ENCODE results near the gene DGKB.

Gene DGKB

DNA sequence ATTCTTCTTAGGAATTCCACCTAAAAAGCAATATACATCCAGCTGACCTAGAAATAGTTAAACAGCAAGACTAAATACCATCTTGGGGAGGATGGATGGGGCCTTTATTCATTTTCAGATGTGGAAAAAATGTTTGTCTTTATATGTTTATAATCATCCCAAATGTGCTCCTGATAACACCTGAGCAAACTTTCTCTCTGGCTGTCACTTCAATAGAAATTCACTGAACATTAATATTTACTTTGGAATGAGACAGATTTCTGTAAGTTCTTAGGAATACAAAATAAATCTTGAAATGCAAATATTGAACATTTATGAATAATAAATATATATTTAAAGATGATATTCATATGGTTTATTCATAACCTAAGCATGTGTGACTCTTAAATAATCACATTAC lies 185.4 kb downstream of the DGKB start:
- Histone ChIP-seq H3K36me3 (ENCODE audit: control insufficient read depth in 1 of 2, insufficient read depth in 2 of 2, low read length in 2 of 2) (no peaks in the 10 kb centered on the region), H3K27me3 (ENCODE audit: control insufficient read depth in 1 of 2, insufficient read depth in 2 of 2, low read length in 2 of 2) (no peaks in the 10 kb centered on the region), H3K9me3 (ENCODE audit: control insufficient read depth in 1 of 2, low read length in 2 of 2) (no peaks in the 10 kb centered on the region), H3K9ac (ENCODE audit: low read depth in 1 of 2, low read length in 2 of 2) (no peak overlapping the region), H3K27ac (ENCODE audit: low read depth, low read length) (no peak overlapping the region), H3K4me3 (ENCODE audit: low read depth in 1 of 2, low read length in 2 of 2) (no peak overlapping the region), H3K4me1 (ENCODE audit: control insufficient read depth in 1 of 2, insufficient read depth in 2 of 2, low read length in 2 of 2) (no peaks in the 10 kb centered on the region)

DNA sequence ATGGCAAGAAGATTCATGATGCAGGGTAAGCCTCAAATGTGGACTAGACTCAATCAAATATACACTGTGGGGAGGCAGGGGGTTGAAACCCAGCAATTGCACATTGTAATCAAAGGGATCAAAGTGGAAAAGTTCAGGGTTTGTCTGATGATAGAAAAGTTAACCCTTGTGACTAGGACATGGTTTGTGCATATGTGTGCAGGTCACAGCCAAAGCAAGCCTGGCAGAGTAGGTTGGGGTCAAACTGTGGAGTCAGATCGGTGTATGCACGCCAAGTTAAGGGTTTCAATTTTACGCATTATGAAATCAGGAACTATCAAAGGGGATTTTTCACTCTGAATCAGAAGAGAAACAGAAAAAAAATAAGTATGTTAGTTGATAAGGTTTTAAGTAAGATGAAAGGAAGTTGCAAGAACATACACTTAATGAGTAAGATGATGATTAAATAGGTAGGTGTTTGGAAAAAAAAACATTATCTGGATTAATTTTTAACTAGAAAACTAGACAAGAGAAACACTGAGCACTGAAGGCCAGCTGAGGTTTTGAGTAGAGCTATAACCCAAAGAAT lies 188.3 kb downstream of the DGKB start:
- Histone ChIP-seq H3K9ac (ENCODE audit: low read depth in 1 of 2, low read length in 2 of 2) (no peak overlapping the region), H3K27ac (ENCODE audit: low read depth, low read length) (no peak overlapping the region)

DNA sequence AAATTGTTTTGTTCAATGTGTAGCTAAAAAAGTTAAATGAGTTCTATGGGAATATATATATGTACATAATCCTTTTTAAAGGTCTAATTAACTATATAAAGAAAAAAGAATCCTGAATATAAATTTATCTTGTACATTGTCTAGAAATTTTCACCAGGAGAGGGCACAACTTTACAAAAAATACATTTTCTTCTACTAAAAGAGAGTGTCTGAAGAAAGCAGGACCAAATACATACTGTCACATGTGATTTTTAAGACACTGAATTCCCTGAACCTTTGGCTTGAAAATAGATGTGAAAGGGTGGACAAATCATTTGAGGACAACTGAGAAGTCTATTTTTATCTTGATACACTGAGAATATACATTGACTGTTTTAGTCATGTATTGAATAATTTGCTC lies 204.3 kb downstream of the DGKB start:
- no peak overlapping the region for H3K4me3 ChIP-seq (ENCODE audit: low read depth in 1 of 2, low read length in 2 of 2)
- no peaks in the 10 kb centered on the region for H3K9me3 ChIP-seq (ENCODE audit: control insufficient read depth in 1 of 2, low read length in 2 of 2)
- no peak overlapping the region for H3K27ac ChIP-seq (ENCODE audit: low read depth, low read length)
- H3K4me1 ChIP-seq (ENCODE audit: control insufficient read depth in 1 of 2, insufficient read depth in 2 of 2, low read length in 2 of 2): no peaks in the 10 kb centered on the region
- H3K27me3 ChIP-seq (ENCODE audit: control insufficient read depth in 1 of 2, insufficient read depth in 2 of 2, low read length in 2 of 2): no peaks in the 10 kb centered on the region
- no peaks in the 10 kb centered on the region for H3K36me3 ChIP-seq (ENCODE audit: control insufficient read depth in 1 of 2, insufficient read depth in 2 of 2, low read length in 2 of 2)
- no peak overlapping the region for H3K9ac ChIP-seq (ENCODE audit: low read depth in 1 of 2, low read length in 2 of 2)

More for the DNA sequence above, 188.3 kb downstream of the DGKB start:
- Histone ChIP-seq H3K36me3 (ENCODE audit: control insufficient read depth in 1 of 2, insufficient read depth in 2 of 2, low read length in 2 of 2) (no peaks in the 10 kb centered on the region), H3K9me3 (ENCODE audit: control insufficient read depth in 1 of 2, low read length in 2 of 2) (no peaks in the 10 kb centered on the region), H3K27me3 (ENCODE audit: control insufficient read depth in 1 of 2, insufficient read depth in 2 of 2, low read length in 2 of 2) (no peaks in the 10 kb centered on the region), H3K4me3 (ENCODE audit: low read depth in 1 of 2, low read length in 2 of 2) (no peak overlapping the region), H3K4me1 (ENCODE audit: control insufficient read depth in 1 of 2, insufficient read depth in 2 of 2, low read length in 2 of 2) (no peaks in the 10 kb centered on the region)

DNA sequence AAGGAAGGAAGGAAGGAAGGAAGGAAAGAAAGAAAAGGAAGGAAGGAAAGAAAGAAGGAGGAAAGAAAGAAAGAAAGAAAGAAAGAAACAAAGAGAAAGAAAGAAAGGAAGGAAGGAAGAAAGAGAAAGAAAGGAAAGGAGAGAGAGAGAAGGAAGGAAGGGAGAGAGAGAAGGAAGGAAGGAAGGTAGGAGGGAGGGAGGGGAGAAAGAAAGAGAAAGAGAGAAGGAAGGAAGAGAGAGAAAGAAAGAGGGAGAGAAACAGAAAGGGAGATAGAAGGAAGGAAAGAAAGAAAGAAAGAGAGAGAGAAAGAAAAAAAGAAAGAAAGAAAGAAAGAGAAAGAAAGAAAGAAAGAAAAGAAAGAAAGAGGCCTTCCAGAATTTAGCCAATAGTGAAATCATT lies 204.9 kb downstream of the DGKB start:
- Histone ChIP-seq H3K27me3 (ENCODE audit: control insufficient read depth in 1 of 2, insufficient read depth in 2 of 2, low read length in 2 of 2) (no peaks in the 10 kb centered on the region), H3K4me3 (ENCODE audit: low read depth in 1 of 2, low read length in 2 of 2) (no peak overlapping the region), H3K4me1 (ENCODE audit: control insufficient read depth in 1 of 2, insufficient read depth in 2 of 2, low read length in 2 of 2) (no peaks in the 10 kb centered on the region), H3K9me3 (ENCODE audit: control insufficient read depth in 1 of 2, low read length in 2 of 2) (no peaks in the 10 kb centered on the region), H3K9ac (ENCODE audit: low read depth in 1 of 2, low read length in 2 of 2) (no peak overlapping the region), H3K36me3 (ENCODE audit: control insufficient read depth in 1 of 2, insufficient read depth in 2 of 2, low read length in 2 of 2) (no peaks in the 10 kb centered on the region), H3K27ac (ENCODE audit: low read depth, low read length) (no peak overlapping the region)

DNA sequence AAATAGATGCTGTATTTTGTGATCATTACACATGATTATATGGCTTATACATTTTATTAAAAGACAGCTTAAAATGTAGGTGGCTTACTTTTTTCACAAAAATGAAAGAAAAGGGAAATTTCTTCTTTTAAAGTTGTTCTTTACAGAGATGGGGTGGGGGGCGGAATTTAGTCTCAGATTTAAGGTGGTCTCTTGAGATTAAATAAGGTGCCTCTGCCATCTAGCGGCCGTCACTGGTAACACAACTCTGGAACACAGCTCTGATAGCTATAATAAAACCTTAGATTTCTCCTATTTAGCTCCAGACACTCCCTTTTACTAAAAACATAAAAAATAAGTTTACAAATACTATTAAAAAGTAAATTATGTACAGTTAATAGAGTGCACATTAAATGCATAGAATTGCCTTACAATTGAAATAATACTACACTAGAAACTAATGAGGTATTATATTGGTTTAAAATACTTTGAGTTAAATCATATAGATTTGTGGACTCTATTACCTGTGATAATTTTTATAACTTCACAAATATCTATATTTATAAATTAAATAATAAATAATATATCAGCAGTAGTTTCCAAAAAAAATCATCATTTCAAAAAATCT lies 210.9 kb downstream of the DGKB start:
- Histone ChIP-seq H3K9me3 (ENCODE audit: control insufficient read depth in 1 of 2, low read length in 2 of 2) (no peaks in the 10 kb centered on the region), H3K4me1 (ENCODE audit: control insufficient read depth in 1 of 2, insufficient read depth in 2 of 2, low read length in 2 of 2) (no peaks in the 10 kb centered on the region), H3K9ac (ENCODE audit: low read depth in 1 of 2, low read length in 2 of 2) (no peak overlapping the region), H3K4me3 (ENCODE audit: low read depth in 1 of 2, low read length in 2 of 2) (no peak overlapping the region), H3K27me3 (ENCODE audit: control insufficient read depth in 1 of 2, insufficient read depth in 2 of 2, low read length in 2 of 2) (no peaks in the 10 kb centered on the region), H3K27ac (ENCODE audit: low read depth, low read length) (no peak overlapping the region), H3K36me3 (ENCODE audit: control insufficient read depth in 1 of 2, insufficient read depth in 2 of 2, low read length in 2 of 2) (no peaks in the 10 kb centered on the region)

DNA sequence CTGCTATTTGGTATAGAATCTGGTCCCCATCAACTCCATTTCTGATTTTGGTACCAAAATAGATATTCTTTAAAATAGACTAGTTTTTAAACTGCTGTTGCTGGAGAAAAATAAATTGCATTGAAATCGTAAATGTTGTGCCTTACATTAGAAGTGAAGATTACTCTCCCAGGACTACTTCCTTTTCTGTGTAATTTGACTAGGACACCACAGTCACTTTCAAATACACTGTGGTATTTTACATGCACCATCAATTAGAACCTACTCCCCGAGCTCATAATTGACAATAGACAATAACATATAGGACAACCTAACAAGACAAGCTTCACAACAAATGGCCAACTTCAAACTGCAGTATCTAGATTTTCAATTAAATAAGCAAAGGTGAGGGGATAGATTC lies 211.5 kb downstream of the DGKB start:
- H3K27ac ChIP-seq (ENCODE audit: low read depth, low read length): no peak overlapping the region
- no peaks in the 10 kb centered on the region for H3K36me3 ChIP-seq (ENCODE audit: control insufficient read depth in 1 of 2, insufficient read depth in 2 of 2, low read length in 2 of 2)
- H3K9me3 ChIP-seq (ENCODE audit: control insufficient read depth in 1 of 2, low read length in 2 of 2): no peaks in the 10 kb centered on the region

DNA sequence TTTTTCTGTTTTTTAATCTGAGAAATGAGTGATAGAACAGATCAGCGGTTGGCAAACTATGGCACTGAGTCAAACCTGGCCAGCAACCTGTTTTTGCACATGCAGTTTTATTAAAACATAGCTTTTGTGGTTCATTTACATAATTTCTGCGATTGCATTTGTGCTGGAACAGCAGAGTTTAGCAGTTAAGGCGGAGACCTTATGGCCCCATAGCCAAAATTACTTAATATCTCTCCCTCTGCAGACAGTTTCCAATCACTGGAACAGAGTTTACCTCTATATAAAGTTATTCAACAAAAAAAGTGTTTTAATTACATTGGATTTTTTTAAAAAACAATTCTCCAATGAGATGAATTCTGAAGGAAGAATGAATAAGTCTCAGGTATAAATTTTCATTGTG lies 212.1 kb downstream of the DGKB start:
- Histone ChIP-seq H3K4me3 (ENCODE audit: low read depth in 1 of 2, low read length in 2 of 2) (no peak overlapping the region), H3K4me1 (ENCODE audit: control insufficient read depth in 1 of 2, insufficient read depth in 2 of 2, low read length in 2 of 2) (no peaks in the 10 kb centered on the region), H3K36me3 (ENCODE audit: control insufficient read depth in 1 of 2, insufficient read depth in 2 of 2, low read length in 2 of 2) (no peaks in the 10 kb centered on the region), H3K9me3 (ENCODE audit: control insufficient read depth in 1 of 2, low read length in 2 of 2) (no peaks in the 10 kb centered on the region), H3K27me3 (ENCODE audit: control insufficient read depth in 1 of 2, insufficient read depth in 2 of 2, low read length in 2 of 2) (no peaks in the 10 kb centered on the region), H3K27ac (ENCODE audit: low read depth, low read length) (no peak overlapping the region), H3K9ac (ENCODE audit: low read depth in 1 of 2, low read length in 2 of 2) (no peak overlapping the region)

More for the DNA sequence above, 211.5 kb downstream of the DGKB start:
- H3K27me3 ChIP-seq (ENCODE audit: control insufficient read depth in 1 of 2, insufficient read depth in 2 of 2, low read length in 2 of 2): no peaks in the 10 kb centered on the region
- no peak overlapping the region for H3K4me3 ChIP-seq (ENCODE audit: low read depth in 1 of 2, low read length in 2 of 2)
- no peaks in the 10 kb centered on the region for H3K4me1 ChIP-seq (ENCODE audit: control insufficient read depth in 1 of 2, insufficient read depth in 2 of 2, low read length in 2 of 2)
- no peak overlapping the region for H3K9ac ChIP-seq (ENCODE audit: low read depth in 1 of 2, low read length in 2 of 2)

DNA sequence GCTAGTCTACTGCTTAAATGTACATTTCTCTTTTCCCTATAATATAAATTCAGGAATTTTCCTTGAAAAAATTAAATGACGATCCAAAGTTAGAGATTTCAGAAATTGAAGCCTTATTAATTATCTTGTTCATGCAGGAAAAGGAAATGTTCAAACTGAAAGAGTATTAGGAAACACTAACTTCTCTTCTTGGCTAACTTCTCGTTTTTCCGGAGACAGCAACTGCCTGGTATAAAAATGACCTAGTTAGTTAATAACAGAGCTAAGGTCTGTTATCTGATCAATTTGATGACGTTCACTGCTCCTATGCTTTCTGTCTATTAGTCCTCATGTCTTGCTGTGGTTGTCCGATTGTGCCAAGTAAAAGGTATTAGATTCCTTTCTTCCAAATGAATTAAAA lies 212.5 kb downstream of the DGKB start:
- H3K27me3 ChIP-seq (ENCODE audit: control insufficient read depth in 1 of 2, insufficient read depth in 2 of 2, low read length in 2 of 2): no peaks in the 10 kb centered on the region
- H3K9me3 ChIP-seq (ENCODE audit: control insufficient read depth in 1 of 2, low read length in 2 of 2): no peaks in the 10 kb centered on the region
- H3K36me3 ChIP-seq (ENCODE audit: control insufficient read depth in 1 of 2, insufficient read depth in 2 of 2, low read length in 2 of 2): no peaks in the 10 kb centered on the region
- H3K27ac ChIP-seq (ENCODE audit: low read depth, low read length): no peak overlapping the region
- H3K4me1 ChIP-seq (ENCODE audit: control insufficient read depth in 1 of 2, insufficient read depth in 2 of 2, low read length in 2 of 2): no peaks in the 10 kb centered on the region
- H3K4me3 ChIP-seq (ENCODE audit: low read depth in 1 of 2, low read length in 2 of 2): no peak overlapping the region
- H3K9ac ChIP-seq (ENCODE audit: low read depth in 1 of 2, low read length in 2 of 2): no peak overlapping the region

DNA sequence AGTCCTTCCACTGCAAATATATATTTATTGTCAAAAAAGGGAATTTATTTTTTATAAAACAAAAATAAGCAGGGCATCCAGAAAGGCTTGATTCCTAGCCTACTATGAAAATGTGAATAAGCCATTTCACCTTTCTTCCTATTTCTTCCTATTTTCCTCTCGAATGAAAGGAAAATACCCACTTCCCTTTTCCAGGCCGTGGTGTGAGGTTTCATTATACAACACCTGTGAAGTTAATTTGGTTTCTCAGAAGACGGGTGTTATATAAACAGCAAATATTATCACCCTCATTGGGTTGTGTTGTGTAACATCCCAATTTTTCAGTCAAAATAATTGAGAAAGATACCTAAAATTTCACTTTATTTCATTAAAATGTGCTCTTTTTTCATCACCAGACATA lies 214.3 kb downstream of the DGKB start:
- no peak overlapping the region for H3K9ac ChIP-seq (ENCODE audit: low read depth in 1 of 2, low read length in 2 of 2)
- H3K9me3 ChIP-seq (ENCODE audit: control insufficient read depth in 1 of 2, low read length in 2 of 2): no peaks in the 10 kb centered on the region
- no peaks in the 10 kb centered on the region for H3K27me3 ChIP-seq (ENCODE audit: control insufficient read depth in 1 of 2, insufficient read depth in 2 of 2, low read length in 2 of 2)
- H3K4me3 ChIP-seq (ENCODE audit: low read depth in 1 of 2, low read length in 2 of 2): no peak overlapping the region
- H3K36me3 ChIP-seq (ENCODE audit: control insufficient read depth in 1 of 2, insufficient read depth in 2 of 2, low read length in 2 of 2): no peaks in the 10 kb centered on the region
- H3K27ac ChIP-seq (ENCODE audit: low read depth, low read length): no peak overlapping the region
- H3K4me1 ChIP-seq (ENCODE audit: control insufficient read depth in 1 of 2, insufficient read depth in 2 of 2, low read length in 2 of 2): no peaks in the 10 kb centered on the region

DNA sequence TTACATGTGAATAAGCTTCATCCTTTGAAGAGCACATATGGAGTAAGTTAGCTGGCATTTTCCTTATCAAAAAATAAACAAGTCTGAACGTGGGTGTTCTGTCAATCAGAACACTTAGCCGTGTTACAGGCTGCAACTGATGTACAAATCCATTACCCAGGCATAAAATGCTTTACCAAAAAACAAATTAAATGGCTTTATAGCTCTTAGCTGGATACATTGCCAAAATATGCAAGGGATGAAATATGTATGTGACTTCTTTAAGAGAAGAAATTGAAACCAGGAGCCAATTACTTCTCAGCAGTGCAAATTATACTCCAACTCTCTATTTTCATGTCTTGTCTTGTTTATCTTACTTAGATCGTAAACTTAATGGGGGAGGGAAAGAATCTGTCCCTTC lies 214.8 kb downstream of the DGKB start:
- Histone ChIP-seq H3K4me3 (ENCODE audit: low read depth in 1 of 2, low read length in 2 of 2) (no peak overlapping the region), H3K27ac (ENCODE audit: low read depth, low read length) (no peak overlapping the region), H3K27me3 (ENCODE audit: control insufficient read depth in 1 of 2, insufficient read depth in 2 of 2, low read length in 2 of 2) (no peaks in the 10 kb centered on the region), H3K9ac (ENCODE audit: low read depth in 1 of 2, low read length in 2 of 2) (no peak overlapping the region), H3K9me3 (ENCODE audit: control insufficient read depth in 1 of 2, low read length in 2 of 2) (no peaks in the 10 kb centered on the region), H3K4me1 (ENCODE audit: control insufficient read depth in 1 of 2, insufficient read depth in 2 of 2, low read length in 2 of 2) (no peaks in the 10 kb centered on the region), H3K36me3 (ENCODE audit: control insufficient read depth in 1 of 2, insufficient read depth in 2 of 2, low read length in 2 of 2) (no peaks in the 10 kb centered on the region)
